Pulmonary artery endothelial cell (primary cell): ENCODE results near the gene SUSD4. TPM values are rescaled to one million over a fixed set of nuclear protein-coding genes. Genes with fewer than 3 reads are reported as not detected.

Experiments
- DNase-seq: peaks from one replicate; pipeline ENCODE4 v3.0.0-alpha.2; 2011; ENCODE audit warnings: low read depth, low spot score
- total RNA-seq: library from RNA; depleted of rRNA; stranded (reverse); fragments of >200 nt; gene quantifications from 2 replicates; pipeline ENCODE4 v1.2.3, GENCODE V29; 2014

SUSD4 gene
- total RNA-seq, 1 donor from 2014 or later, result not detected

DNA sequence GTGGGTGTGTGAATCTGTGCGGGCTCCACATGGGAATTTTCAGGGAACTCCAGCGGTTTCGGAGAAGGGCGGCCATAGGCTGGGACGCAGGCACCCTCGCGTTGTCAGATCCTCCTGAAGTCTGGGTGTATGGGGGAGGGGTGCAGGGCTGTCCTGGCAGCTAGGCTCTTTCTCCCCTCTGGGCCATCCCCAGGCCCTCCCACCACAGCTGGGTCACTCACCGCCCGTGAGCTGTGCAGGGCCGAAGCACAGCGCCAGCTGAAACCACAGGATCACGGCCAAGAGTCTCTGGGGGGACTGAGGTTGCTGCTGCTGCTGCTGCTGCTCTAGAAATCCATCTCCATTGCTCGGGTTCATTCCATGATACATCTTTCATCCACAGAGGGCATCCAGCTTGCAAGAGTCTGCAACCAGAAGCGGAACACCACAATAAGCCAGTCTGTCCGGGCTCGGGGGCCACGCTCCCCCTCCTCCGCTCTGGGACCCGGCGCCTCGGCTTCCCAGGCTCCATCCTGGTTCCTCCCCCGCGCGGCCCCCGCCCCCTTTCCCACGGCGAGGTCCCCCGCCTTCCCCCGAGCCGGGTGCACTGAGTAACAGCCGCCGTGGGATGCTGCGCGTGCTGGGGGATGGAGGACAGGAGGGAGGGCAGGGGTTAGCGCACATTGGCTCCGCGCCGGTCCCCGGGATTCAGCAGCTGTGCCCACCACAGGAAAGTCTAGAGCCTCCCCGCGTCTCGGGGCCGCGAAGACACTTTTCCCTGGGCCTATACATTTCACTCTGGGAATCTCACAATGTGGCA is 720 bp downstream of the SUSD4 start:
- no peak for DNase-seq

DNA sequence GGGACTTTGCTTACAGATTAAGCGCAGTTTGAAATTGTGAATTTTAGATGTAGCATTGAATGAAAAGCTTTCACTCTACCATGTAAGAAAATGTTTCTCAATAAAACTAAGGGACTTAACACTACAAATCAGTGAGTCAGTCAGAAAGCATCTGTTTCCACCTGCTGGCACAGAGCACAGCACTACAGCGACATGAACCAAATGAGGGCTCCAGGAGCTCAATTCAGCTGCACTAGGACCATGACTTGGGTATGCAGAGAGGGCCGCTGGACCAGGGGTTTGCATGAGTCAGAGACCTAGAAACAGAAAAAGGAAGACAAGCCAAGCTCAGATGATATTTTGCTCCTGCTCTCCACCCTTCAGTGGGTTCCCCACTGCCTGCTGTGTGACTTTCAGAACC is 5.2 kb downstream of the SUSD4 start:
- no peak for DNase-seq

DNA sequence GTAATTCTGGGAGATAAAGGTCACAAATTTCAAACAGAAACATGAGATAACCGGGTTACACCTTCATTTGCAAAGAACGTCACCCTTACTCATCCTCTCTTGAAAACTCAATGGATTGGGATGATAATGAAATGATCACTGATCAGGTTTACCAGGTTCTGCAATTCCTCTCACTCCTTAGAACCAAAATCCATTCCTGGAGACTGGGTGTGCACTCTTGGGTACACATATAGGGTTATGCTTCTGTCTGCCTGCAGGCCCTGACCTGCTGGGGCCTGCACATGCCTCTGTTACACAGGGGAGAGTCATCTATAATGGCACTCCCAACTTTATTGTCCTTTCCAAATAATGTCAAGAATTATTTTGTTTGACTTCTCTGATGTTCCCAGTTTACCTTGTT is 8.3 kb downstream of the SUSD4 start:
- no peak for DNase-seq

DNA sequence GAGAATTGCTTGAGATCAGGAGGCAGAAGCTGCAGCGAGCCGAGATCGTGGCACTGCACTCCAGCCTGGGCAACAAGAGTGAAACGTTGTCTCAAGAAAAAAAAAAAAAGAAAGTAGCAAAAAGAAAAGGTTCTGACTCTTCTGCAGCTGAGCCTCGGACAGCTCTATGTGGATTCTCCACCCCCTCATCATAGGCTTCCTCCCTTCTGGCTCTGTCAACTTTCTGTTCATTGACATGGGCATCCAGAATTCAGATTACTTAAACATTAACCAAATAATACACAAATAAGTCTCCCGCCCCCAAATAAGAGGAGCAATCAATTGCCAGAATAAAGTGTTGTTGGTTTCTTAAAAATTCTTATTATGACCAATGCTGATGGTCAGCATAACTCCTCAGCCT is 10.0 kb downstream of the SUSD4 start:
- DNase-seq, result no peak

DNA sequence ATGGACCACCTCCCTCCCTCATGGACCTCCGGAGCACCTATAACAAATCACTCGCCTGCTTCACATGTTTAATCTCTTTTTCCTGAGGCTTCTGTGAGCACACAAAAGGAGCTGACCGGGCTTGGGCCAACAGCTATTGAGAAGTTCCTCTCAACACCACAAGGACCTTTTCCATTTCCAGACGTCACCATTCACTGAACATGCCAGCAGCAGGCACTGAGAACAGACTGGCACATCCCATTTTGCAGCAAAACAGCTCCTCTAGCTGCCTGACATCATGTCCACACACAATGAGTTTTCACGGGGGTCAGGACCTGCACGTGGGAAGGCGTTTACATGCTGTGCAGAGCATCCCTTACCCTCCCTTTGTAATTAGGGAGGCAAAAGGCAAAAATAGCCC is 11.0 kb downstream of the SUSD4 start:
- no peak for DNase-seq

DNA sequence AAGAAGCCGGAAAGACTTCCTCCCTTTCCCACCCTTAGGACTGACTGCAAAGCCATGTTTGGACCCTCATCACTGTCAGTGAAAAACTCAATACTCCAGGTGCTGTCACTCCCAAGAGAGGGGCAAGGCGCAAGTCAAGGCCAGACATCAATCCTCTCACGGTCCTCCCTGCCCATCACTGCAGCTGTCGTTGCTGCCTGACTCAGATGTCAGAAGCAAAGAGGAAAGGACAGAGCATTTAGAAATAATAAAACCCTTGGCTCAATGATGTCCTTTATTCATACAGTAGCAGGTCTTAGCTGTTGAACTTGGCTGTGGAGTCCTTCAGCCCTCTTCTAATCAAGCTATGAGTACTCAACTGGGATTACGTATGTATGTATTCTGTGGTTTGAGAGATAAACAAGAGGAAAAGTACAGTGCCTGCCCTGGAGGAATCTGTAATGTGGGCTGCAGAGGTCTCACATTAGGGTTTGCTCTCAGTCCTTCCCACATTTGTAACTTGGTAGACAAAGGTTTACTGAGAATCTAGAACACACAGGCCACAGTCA is 13.5 kb downstream of the SUSD4 start:
- DNase-seq, result no peak

DNA sequence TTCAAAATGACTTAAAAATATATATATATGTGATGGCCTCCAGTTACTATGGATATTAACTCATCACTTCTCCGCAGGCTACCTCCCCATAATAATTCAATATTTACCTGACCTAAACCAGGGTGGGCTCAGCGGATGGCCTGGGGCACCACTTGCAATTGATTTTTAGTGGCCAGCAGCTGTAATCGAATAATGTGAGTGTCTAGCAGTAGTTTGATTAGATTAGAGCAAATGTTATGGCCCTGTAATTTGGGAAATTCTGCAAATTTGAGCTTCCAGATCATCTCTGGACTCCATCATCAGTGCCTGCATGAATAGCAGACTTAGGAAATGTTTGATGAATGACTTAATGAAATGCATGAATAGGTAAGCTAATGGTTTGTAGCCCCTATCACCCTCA is 14.7 kb downstream of the SUSD4 start:
- DNase-seq, result no peak

DNA sequence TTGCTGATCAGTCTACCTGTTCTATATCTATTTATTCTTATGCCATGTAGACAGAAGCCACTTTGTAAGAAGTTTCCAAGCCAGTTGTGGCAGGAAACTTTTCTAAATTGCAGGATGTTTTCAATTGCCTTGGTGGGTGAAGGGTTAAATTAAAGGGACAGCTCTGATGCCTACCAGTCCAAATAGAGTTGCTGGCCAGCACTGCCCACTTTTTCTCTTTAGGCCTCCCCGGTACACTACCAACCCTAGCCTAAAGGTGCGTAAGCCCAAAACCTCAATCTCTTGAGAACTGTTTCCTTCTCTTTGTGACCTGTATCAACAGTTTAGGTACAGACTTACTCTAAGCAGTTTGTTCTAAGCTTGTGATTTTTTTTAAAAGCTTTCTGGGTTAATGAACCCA is 15.5 kb downstream of the SUSD4 start:
- no peak for DNase-seq

DNA sequence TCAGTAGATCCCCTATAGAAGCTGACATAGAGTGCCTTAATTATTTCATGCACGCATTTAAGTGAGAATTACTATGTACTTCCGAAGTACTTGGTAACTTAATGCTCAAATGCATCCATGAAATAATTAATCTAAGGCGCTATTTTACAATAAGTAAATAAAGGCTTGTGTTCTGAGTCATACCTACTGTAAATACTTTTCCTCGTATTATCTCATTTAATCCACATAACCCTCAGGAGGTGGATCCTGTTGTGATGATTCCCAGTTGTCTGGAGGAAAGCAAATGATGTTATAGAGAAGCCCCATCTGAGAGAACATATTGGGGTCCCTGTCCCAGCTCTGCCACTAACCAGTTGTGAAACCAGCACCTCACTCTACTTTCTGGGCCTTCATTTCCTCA is 16.4 kb downstream of the SUSD4 start:
- no peak for DNase-seq

DNA sequence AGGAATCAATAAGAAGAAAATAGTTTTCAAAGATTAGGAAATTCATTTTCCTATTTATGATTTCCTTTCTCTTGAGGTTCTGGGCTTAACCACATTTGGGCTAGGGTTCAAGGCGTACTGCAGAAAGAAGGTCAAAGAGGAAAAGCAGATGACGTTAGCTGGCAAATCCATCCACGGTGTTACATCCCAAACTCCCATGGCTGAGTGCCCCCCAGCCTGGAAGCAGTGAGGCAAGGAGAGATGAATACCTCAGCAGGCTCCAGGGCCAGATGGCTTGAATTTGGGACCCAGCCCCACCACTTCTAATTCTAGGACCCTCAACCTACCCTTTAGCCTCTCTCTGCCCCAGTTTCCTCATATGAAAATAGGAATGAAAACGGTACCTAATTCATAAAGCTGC is 17.7 kb downstream of the SUSD4 start:
- DNase-seq, result no peak

DNA sequence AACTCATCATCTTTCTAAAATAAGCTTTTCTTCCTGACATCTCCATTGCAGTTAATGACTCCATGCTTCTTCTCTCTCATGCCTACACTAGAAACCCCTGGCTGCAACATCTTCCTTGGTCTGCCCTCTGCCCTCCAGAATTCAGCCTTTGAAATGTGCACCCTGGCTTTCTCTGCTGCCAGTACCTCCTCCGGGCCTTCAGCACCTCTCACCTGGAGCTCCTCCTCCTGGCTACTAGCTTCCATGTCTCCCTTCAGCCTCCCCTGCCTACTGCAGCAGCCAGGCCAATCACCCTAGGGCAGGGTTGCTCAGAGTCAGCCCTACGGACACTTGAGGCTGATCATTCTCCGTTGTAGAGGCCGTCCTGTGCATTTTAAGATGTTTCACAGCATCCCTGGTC is 18.3 kb downstream of the SUSD4 start:
- DNase-seq, result no peak

DNA sequence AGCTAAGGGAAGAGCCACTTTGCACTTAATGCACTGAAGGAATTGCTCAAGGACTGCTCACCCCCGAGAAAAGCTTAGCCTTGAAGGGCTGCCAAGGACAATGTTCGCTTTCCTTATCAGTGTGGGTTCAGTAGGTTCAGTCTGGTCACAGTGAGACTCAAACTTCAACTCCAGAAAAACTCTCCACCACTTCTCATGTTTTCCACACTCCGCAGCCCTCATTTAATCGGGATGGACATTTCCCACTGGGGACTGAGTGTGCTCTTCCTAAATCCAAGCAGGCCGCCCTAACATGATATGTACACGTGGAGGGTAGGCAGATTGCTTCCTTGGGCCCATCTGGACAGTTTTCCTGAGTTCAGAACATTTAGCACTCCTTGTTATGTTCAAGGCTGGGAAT is 19.5 kb downstream of the SUSD4 start:
- DNase-seq, result no peak

DNA sequence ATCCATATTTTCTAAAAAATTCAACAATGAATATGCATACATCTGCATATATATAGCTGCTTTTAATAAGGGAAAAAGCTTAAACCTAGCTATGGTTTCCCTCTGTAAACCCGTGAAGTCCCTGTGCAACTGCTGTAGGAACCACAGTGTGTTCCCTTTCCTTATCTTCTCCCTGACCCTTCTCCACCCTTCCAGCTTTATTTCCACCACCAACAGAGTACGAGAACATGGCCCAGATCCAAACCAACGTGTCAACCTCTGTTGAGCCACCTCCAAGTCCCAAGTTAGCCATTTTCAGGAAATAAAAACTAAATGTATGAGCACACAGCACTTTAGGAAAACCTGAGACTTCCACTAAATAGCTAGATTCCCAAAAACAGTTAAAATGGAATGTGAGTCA is 20.3 kb downstream of the SUSD4 start:
- no peak for DNase-seq

DNA sequence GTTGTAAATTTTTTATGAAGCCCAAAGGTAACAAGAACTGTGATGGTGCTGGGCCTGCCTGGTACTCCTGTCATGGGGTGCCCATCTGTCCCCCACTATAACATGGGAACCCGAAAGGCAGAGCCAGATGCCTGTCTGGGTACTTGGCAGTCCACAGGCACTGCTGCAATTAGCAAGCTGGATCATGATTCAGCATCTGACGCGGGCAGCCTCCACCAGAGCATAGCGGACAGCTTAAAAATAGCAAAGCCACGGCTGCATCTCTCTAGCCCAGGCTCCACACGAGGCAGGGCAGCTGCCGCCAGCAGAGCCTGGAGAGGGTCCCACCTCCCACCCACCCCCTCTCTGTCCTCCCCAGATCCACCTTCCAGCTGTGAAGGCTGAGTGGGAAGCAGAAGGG is 22.9 kb downstream of the SUSD4 start:
- DNase-seq, result no peak

DNA sequence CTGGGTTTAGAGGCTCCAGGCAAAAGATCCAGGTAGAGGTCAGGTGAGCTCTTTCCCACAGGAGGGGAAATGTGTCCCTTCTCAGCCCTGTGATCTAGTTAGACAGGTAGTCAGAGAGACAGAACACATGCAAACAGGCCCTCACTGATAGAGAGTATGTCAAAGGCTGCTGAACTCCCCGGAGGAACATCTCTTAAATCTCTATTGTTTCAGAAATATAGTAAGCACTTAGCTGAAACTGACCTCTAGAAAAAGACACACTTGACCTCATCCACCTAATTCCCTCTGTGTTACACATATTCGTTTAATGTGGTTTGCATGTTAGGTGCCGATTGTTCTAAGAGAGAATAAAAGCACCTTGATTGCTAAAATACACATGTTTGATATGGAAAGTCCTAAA is 23.3 kb downstream of the SUSD4 start:
- DNase-seq, result no peak

DNA sequence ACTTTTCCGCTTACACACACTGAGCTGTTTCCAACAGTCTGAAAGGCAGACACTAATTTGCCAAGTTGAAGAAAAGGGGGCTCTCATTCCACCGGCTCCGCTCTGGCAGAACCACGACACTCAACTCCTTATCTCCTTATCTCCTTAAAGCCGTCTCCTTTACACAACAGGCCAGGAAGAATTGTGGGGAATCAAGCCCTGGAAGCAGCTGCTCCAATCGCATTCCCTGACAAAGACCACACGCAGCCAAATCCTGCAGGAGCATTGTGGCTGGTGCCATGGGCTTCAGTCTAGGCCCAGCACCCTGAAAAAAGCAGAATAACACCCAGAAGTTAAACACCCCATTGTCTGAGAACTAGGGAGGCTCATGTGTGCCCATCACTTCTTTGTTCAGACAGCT is 24.1 kb downstream of the SUSD4 start:
- no peak for DNase-seq

DNA sequence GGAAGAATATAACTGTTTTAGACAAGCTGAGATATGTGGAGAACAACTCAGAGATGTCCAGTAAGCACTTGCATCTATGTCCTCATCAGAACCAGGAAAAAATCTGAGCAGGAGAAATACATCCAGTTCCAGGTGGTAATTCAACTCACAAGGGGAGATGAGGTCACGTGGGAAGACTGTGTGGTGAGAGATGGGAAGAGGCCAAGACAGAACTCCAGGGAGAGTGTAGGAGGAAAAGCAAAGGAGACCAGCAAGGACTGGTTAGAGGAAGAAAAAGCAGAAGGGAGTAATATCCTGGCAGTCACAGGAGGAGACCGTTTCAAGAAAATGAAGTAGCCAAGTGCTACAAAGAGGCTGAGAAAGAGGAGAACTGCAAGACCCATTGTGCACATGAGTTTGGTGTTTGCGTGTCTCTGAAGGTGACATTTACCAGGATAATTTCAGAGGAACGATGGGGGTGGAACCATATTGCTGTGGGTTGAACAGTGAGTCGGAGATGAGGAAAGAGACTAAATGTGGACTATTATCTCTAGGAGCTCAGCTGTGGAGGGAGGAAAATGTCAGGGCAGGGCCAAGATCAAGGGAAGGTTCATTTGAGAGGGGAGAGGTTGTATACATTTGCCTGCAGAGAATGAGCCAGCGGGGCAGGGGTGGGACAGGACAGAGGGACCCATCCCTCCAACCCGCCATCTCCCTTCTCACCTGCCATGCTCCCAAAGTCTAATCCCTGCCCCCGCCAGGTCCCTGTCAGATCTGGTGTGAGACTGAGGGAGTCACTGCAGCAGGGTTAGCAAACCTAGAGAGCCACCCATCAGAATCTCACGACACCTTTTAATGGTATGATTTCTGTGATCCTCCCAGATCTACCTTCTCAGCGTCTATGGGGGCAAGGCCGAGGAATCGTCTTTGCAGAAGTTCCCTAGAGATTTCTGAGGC is 24.9 kb downstream of the SUSD4 start:
- DNase-seq, result no peak

DNA sequence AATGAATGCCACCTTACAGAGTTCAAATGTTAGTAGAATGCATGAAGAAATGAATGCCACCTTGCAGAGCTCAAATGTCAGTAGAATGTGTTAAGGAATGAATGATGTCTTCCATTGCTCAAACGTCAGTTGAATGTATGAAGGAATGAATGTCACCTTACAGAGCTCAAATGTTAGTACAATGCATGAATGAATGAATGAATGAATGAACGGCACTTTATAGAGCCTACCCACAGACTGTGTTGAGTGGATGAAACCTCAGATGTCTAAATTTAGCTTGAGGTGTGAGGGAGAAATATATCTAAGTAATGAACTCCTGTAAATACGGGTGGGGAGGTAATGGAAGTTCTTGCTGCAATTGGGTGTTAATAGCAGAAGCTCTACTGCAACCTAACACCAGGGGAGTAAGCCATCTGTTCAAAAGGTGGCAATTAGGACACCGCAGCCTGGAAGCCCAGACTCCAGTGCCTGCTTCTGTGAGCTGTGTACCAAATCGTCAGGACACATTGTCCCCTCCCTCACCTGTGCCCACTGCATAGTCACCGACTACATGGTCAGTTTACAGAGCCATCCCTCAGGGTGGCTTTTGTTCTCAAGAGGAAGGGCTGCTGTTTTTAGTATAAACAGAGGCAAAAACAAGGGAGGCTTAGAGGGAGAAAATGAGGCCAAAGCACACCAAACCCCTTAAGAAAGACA is 26.7 kb downstream of the SUSD4 start:
- no peak for DNase-seq

DNA sequence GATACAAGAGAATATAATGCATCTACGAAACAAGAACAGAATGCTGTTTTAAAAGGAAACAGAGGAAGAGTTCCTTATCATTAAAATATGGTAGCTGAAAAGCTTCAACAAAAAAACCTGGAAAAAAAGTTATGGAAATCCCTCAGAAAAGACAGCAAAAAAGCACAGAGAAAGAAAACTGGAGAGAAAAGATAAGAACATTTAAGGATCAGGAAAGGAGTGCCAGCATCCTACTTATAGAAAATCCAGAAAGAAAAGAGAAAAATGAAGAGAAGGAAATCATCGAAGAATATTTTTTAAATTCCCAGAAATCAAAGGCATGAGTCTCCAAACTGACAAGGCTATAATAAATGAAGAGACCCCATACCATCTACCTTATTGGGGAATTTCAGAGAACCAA is 29.8 kb downstream of the SUSD4 start:
- DNase-seq, result no peak

DNA sequence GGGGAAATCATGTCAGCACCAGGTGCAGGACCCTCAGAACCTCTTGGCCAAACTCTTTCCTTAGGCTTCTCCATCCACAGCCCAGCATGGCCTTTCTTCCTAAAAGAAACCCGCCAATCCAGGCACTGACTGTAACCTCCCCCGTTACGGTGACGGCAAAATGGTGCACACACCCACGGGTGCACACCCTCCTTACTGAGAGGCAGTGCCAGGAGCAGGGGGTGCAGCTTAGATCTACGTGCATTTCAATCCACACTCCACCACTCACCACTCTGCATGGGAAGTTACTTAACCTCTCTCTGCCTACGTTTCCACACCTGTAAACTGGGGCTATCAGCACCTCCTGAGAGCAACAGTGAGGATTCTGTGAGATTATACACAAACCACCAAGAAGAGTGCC is 31.0 kb downstream of the SUSD4 start:
- DNase-seq, result no peak

DNA sequence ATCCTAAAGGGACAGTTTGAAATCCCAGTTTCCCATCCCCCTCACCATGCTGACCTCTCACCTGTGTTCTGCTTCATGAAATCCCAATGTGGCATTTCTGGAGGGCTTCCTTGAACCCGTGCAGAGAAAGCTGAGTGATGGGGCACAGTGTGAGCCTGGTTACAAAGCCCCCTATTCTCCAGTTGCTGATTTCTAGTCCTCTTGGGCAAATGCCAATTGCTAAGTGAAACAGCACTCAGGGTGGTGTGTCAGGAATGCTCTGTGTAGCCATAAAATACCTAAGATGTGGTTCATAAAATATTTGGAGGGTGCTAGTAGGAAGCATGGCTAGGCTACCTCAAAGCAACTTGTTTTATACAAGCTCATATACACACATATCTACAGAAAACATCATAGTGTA is 32.0 kb downstream of the SUSD4 start:
- no peak for DNase-seq

DNA sequence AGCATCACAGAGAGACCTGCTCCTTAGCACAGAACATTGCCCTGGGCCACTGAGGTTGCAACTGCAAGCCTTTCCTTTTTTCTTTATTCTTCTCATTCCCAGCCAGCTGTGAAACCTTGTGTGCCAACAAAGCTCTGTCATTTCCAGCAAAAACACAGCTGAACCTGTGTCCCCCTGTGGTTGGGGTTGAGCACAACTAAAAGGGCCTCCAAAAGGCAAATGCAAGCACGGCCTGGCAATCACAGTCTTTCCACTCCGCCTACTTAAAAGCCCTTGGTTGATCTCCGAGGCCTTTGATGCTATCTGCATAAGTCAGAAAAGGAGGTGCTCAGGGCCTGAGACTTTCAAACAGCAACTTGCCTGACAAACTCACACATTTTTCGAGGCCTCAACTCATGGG is 32.7 kb downstream of the SUSD4 start:
- no peak for DNase-seq
